ENCODE measurements around the gene ALK.

The ALK gene

GRCh38 chr2:29219374-29219773 is 702.0 kb downstream of the ALK start:
- H3K79me2 ChIP-seq (ENCODE audit: low read length), result no peaks in the 10 kb centered on the region
- no peak for DNase-seq
- no peak overlapping the region for H3K27ac ChIP-seq (ENCODE audit: low read length)
- no peaks in the 10 kb centered on the region for H3K9me3 ChIP-seq (replicated peaks; ENCODE audit: insufficient read depth, low read length)
- H3K36me3 ChIP-seq (replicated peaks; ENCODE audit: insufficient read depth, low read length), result no peaks in the 10 kb centered on the region
- no peaks in the 10 kb centered on the region for H3K9me2 ChIP-seq (replicated peaks; ENCODE audit: insufficient read depth, low read length)
- no peak overlapping the region for H3K9ac ChIP-seq (ENCODE audit: low read length)
- no peak overlapping the region for H3K4me2 ChIP-seq (ENCODE audit: low read depth, low read length)
- H3F3A ChIP-seq (ENCODE audit: insufficient read depth, low read length), result no peaks in the 10 kb centered on the region
- no peak overlapping the region for H2AFZ ChIP-seq (ENCODE audit: low read length)
- H3K27me3 ChIP-seq (replicated peaks; ENCODE audit: insufficient read depth, low read length), result no peaks in the 10 kb centered on the region
- H3K4me3 ChIP-seq (ENCODE audit: low read length), result no peak overlapping the region
- no peak for TF ChIP-seq CTCF (IDR thresholded peaks at IDR 0.05; ENCODE audit: low read length)
- no peak for TF ChIP-seq EZH2phosphoT487 (IDR thresholded peaks at IDR 0.05; ENCODE audit: low read length)
- no peak for TF ChIP-seq EZH2 (optimal IDR thresholded peaks at IDR 0.05; ENCODE audit: low read depth, low read length)
- no peaks in the 10 kb centered on the region for H4K20me1 ChIP-seq (ENCODE audit: insufficient read depth, low read length)
- no peaks in the 10 kb centered on the region for H3K4me1 ChIP-seq (ENCODE audit: low read length)

GRCh38 chr2:29218550-29219125 is 702.7 kb downstream of the ALK start:
- Histone ChIP-seq H3K27me3 (replicated peaks; ENCODE audit: insufficient read depth, low read length) (no peaks in the 10 kb centered on the region), H3K36me3 (replicated peaks; ENCODE audit: insufficient read depth, low read length) (no peaks in the 10 kb centered on the region), H3K4me3 (ENCODE audit: low read length) (no peak overlapping the region), H3K79me2 (ENCODE audit: low read length) (no peaks in the 10 kb centered on the region), H3F3A (ENCODE audit: insufficient read depth, low read length) (no peaks in the 10 kb centered on the region), H3K9me3 (replicated peaks; ENCODE audit: insufficient read depth, low read length) (no peaks in the 10 kb centered on the region), H3K27ac (ENCODE audit: low read length) (no peak overlapping the region), H3K4me2 (ENCODE audit: low read depth, low read length) (no peak overlapping the region), H3K4me1 (ENCODE audit: low read length) (no peaks in the 10 kb centered on the region), H4K20me1 (ENCODE audit: insufficient read depth, low read length) (no peaks in the 10 kb centered on the region), H2AFZ (ENCODE audit: low read length) (no peak overlapping the region), H3K9me2 (replicated peaks; ENCODE audit: insufficient read depth, low read length) (no peaks in the 10 kb centered on the region), H3K9ac (ENCODE audit: low read length) (no peak overlapping the region)
- TF ChIP-seq EZH2phosphoT487 (IDR thresholded peaks at IDR 0.05; ENCODE audit: low read length) (no peak), CTCF (IDR thresholded peaks at IDR 0.05; ENCODE audit: low read length) (no peak), EZH2 (optimal IDR thresholded peaks at IDR 0.05; ENCODE audit: low read depth, low read length) (no peak)
- DNase-seq, result no peak

- no peak for DNase-seq
- H3K79me2 ChIP-seq (ENCODE audit: low read length), result no peaks in the 10 kb centered on the region
- no peaks in the 10 kb centered on the region for H4K20me1 ChIP-seq (ENCODE audit: insufficient read depth, low read length)
Observed at GRCh38 chr2:29218071-29218470, 703.3 kb downstream of the ALK start.

More at GRCh38 chr2:29218071-29218470, 703.3 kb downstream of the ALK start:
- no peak overlapping the region for H3K4me2 ChIP-seq (ENCODE audit: low read depth, low read length)
- H3K9me3 ChIP-seq (replicated peaks; ENCODE audit: insufficient read depth, low read length), result no peaks in the 10 kb centered on the region
- H3K27me3 ChIP-seq (replicated peaks; ENCODE audit: insufficient read depth, low read length), result no peaks in the 10 kb centered on the region
- no peaks in the 10 kb centered on the region for H3K36me3 ChIP-seq (replicated peaks; ENCODE audit: insufficient read depth, low read length)
- H2AFZ ChIP-seq (ENCODE audit: low read length), result no peak overlapping the region
- no peaks in the 10 kb centered on the region for H3K9me2 ChIP-seq (replicated peaks; ENCODE audit: insufficient read depth, low read length)
- no peaks in the 10 kb centered on the region for H3K4me1 ChIP-seq (ENCODE audit: low read length)
- no peak overlapping the region for H3K4me3 ChIP-seq (ENCODE audit: low read length)
- no peak overlapping the region for H3K9ac ChIP-seq (ENCODE audit: low read length)
- TF ChIP-seq EZH2 (optimal IDR thresholded peaks at IDR 0.05; ENCODE audit: low read depth, low read length) (no peak), CTCF (IDR thresholded peaks at IDR 0.05; ENCODE audit: low read length) (no peak), EZH2phosphoT487 (IDR thresholded peaks at IDR 0.05; ENCODE audit: low read length) (no peak)
- H3K27ac ChIP-seq (ENCODE audit: low read length), result no peak overlapping the region
- no peaks in the 10 kb centered on the region for H3F3A ChIP-seq (ENCODE audit: insufficient read depth, low read length)
